ENCODE measurements around the gene NUP93. TPM values are rescaled to one million over a fixed set of nuclear protein-coding genes. Genes with fewer than 3 reads are reported as not detected.

NUP93 gene
- total and polyA plus RNA-seq, 2 of the 8 experiments (the other 6 are each of a cell fraction or from before 2014, with no cell fraction given) = 147 to 201 TPM

GRCh38 chr16:56697456-56698155 lies 32.3 kb upstream of the NUP93 start:
- Histone ChIP-seq H3K23me2 (ENCODE audit: low read depth, low read length) (no peaks in the 10 kb centered on the region), H3K4me2 (ENCODE audit: insufficient read depth in 1 of 2, low read depth in 2 of 2, low read length in 2 of 2) (no peak overlapping the region), H2AFZ (ENCODE audit: low read length) (no peak overlapping the region), H2AK5ac (ENCODE audit: low read depth, low read length) (no peak overlapping the region), H2BK120ac (replicated peaks; ENCODE audit: low read depth, low read length) (no peak overlapping the region), H4K8ac (ENCODE audit: extremely low read depth, insufficient read depth, low read length) (no peak overlapping the region), H3K4ac (replicated peaks; ENCODE audit: insufficient read length, low read depth, low read length) (no peak overlapping the region), H3K4me1 (replicated peaks in 1 of 4; ENCODE audit: control insufficient read depth in 3 of 4, insufficient read depth in 4 of 4, low read length in 3 of 4) (peaks cover 0 to 2% (median 0%) of the 10 kb centered on the region in 4 experiments; a peak in 1 of 7 replicates), H3K27ac (ENCODE audit: low read depth, low read length) (no peak overlapping the region), H3K4me3 (ENCODE audit: extremely low read depth in 1 of 4, insufficient read depth in 2 of 4, low read depth in 3 of 4, low read length in 4 of 4) (no peak overlapping the region), H3K56ac (replicated peaks; ENCODE audit: insufficient read length, low read depth, low read length) (no peak overlapping the region), H3K79me1 (ENCODE audit: low read depth, low read length) (no peaks in the 10 kb centered on the region), H4K91ac (replicated peaks; ENCODE audit: insufficient read length, low read length) (no peak overlapping the region), H4K5ac (ENCODE audit: insufficient read length, low read depth, low read length) (no peak overlapping the region), H3K14ac (ENCODE audit: insufficient read length) (no peak overlapping the region), H2BK12ac (ENCODE audit: low read depth, low read length) (no peak overlapping the region; the same call in 1 of the 2 replicates), H3K9ac (replicated peaks in 1 of 4; ENCODE audit: extremely low read depth in 1 of 4, low read depth in 3 of 4, low read length in 3 of 4) (no peak overlapping the region), H2BK5ac (ENCODE audit: low read depth, low read length) (no peak overlapping the region), H3K18ac (ENCODE audit: extremely low read depth, low read length) (no peak overlapping the region), H2BK20ac (ENCODE audit: low read length) (no peak overlapping the region), H2BK15ac (ENCODE audit: low read length) (no peak overlapping the region; the same call in 1 of the 2 replicates), H3K23ac (ENCODE audit: insufficient read length) (no peak overlapping the region), H3K27me3 (replicated peaks in 1 of 4; ENCODE audit: control insufficient read depth in 3 of 4, extremely low read depth in 1 of 4, insufficient read depth in 3 of 4, low read length in 3 of 4) (no peaks in the 10 kb centered on the region; a peak in 1 of 7 replicates), H3K9me3 (ENCODE audit: insufficient read depth in 2 of 2, low read depth in 1 of 2, low read length in 1 of 2) (peaks cover 0 to 4% of the 10 kb centered on the region in 2 experiments; a peak in 1 of 4 replicates), H3K36me3 (ENCODE audit: control insufficient read depth in 2 of 4, insufficient read depth in 4 of 4, low read length in 3 of 4) (no peaks in the 10 kb centered on the region), H3K79me2 (ENCODE audit: control insufficient read depth in 1 of 2, insufficient read depth in 2 of 2, low read length in 2 of 2) (no peaks in the 10 kb centered on the region), H4K20me1 (replicated peaks in 1 of 2; ENCODE audit: control insufficient read depth in 1 of 2, insufficient read depth in 2 of 2, low read length in 2 of 2) (no peaks in the 10 kb centered on the region)
- WGBS, 2 experiments (ENCODE audit: extremely low coverage in 1 of 2, insufficient coverage in 1 of 2, insufficient read length in 1 of 2, insufficient replicate concordance in 2 of 2, low coverage in 1 of 2, low lambda C conversion rate in 2 of 2, missing lambda C conversion rate in 1 of 2) = 82% methylated on average over 5 of the region's 5 CpGs; no CpG with 5 or more reads in 1 of the 2 experiments
- CTCF ChIA-PET (ENCODE audit: partially characterized antibody) = interaction anchor here (0.6 to 2.1 kb wide), 11 partner anchors 10 to 165 kb away, joined by 3 to 6 read pairs (median 3); no protein-coding TSS in a partner anchor
- POLR2A ChIA-PET (ENCODE audit: partially characterized antibody) = interaction anchor here (0.7 to 5.0 kb wide), 4 partner anchors 14 to 53 kb away, joined by 3 to 28 read pairs (median 4); partner anchors contain the start of genes MT1X and NUP93
- no peak for FAIRE-seq
- DNase-seq (ENCODE audit: low read depth in 1 of 2, low spot score in 2 of 2) = no peak
- TF ChIP-seq MAFK (IDR thresholded peaks at IDR 0.05; ENCODE audit: low read depth, low read length) (no peak), KDM4A (IDR thresholded peaks at IDR 0.05; ENCODE audit: low read depth, low read length, severe bottlenecking) (no peak), EP300 (IDR thresholded peaks at IDR 0.05; ENCODE audit: borderline replicate concordance in 1 of 2, low read depth in 2 of 2, low read length in 2 of 2) (no peak), TBP (IDR thresholded peaks at IDR 0.05; ENCODE audit: low read depth, low read length) (no peak), CTBP2 (IDR thresholded peaks at IDR 0.05; ENCODE audit: borderline replicate concordance, insufficient read depth, insufficient read length, low read length) (no peak), CBX8 (IDR thresholded peaks at IDR 0.05; ENCODE audit: borderline replicate concordance, low read depth, low read length) (no peak), NRF1 (IDR thresholded peaks at IDR 0.05; ENCODE audit: low read depth, low read length) (no peak), JUN (IDR thresholded peaks at IDR 0.05; ENCODE audit: low read depth, low read length) (no peak), SP2 (IDR thresholded peaks at IDR 0.05; ENCODE audit: low read length) (no peak), TEAD4 (IDR thresholded peaks at IDR 0.05; ENCODE audit: low read depth, low read length) (no peak), YY1 (IDR thresholded peaks at IDR 0.05; ENCODE audit: low read depth, low read length) (no peak), SAP30 (IDR thresholded peaks at IDR 0.05; ENCODE audit: insufficient read depth, insufficient replicate concordance, low read length) (no peak), TCF12 (IDR thresholded peaks at IDR 0.05; ENCODE audit: low read depth, low read length) (no peak)

Data from H1 (cell line).